Endodermal cell (in vitro differentiated cells): ENCODE results near the gene NOX1. TPM values are rescaled to one million over a fixed set of nuclear protein-coding genes. Genes with fewer than 3 reads are reported as not detected.

Experiments used
- DNase-seq: peaks from one replicate; pipeline ENCODE4 v3.0.0-alpha.2; 2017
- H3K27ac ChIP-seq: 2 replicates; pipeline ENCODE4 v1.5.1; 2013; ENCODE audit warnings: mild to moderate bottlenecking, low read depth, low read length, moderate library complexity
- H3K27me3 ChIP-seq: 2 replicates; pipeline ENCODE4 v1.6.1; 2013; ENCODE audit warnings: mild to moderate bottlenecking, low read length, moderate library complexity; ENCODE audit not compliant: insufficient read depth, control insufficient read depth, poor library complexity, severe bottlenecking
- H3K36me3 ChIP-seq: 2 replicates; pipeline ENCODE4 v1.7.0; 2013; ENCODE audit warnings: mild to moderate bottlenecking, low read length, moderate library complexity; ENCODE audit not compliant: control insufficient read depth, insufficient read depth
- H3K4me1 ChIP-seq: one replicate; pipeline ENCODE4 v1.7.0; 2013; ENCODE audit warnings: low read length; ENCODE audit not compliant: control insufficient read depth, insufficient read depth
- H3K4me3 ChIP-seq: 2 replicates; pipeline ENCODE4 v1.5.1; 2013; ENCODE audit warnings: mild to moderate bottlenecking, low read length, moderate library complexity
- H3K9ac ChIP-seq: 2 replicates; pipeline ENCODE4 v1.6.1; 2013; ENCODE audit warnings: mild to moderate bottlenecking, low read length, moderate library complexity; ENCODE audit not compliant: poor library complexity, severe bottlenecking; ENCODE audit errors: extremely low read depth
- H3K9me3 ChIP-seq: 2 replicates; pipeline ENCODE4 v1.6.1; 2013; ENCODE audit warnings: mild to moderate bottlenecking, low read length, moderate library complexity; ENCODE audit not compliant: control insufficient read depth
- H3K27ac Mint-ChIP-seq: 2 replicates; pipeline ENCODE4 v1.8.0; 2020; ENCODE audit warnings: mixed read lengths
- H3K27me3 Mint-ChIP-seq: 2 replicates; pipeline ENCODE4 v1.8.0; 2021; ENCODE audit warnings: mild to moderate bottlenecking, mixed read lengths; ENCODE audit not compliant: insufficient read depth
- H3K36me3 Mint-ChIP-seq: 2 replicates; pipeline ENCODE4 v1.8.0; 2020; ENCODE audit warnings: low read depth, mixed read lengths
- H3K4me1 Mint-ChIP-seq: 2 replicates; pipeline ENCODE4 v1.8.0; 2020; ENCODE audit warnings: mixed read lengths
- H3K4me3 Mint-ChIP-seq: 2 replicates; pipeline ENCODE4 v1.8.0; 2020; ENCODE audit warnings: mild to moderate bottlenecking, moderate library complexity, mixed read lengths
- H3K9me3 Mint-ChIP-seq: 2 replicates; pipeline ENCODE4 v1.8.0; 2020; ENCODE audit warnings: mild to moderate bottlenecking, mixed read lengths
- CTCF ChIP-seq: fragments of 200-600 bp; sonication (generic); conservative IDR thresholded peaks from 2 replicates; pipeline ENCODE4 v1.5.0; 2021; ENCODE audit warnings: antibody characterized with exemption, mild to moderate bottlenecking
- WGBS, 2 experiments: methylation state at CpG; one replicate each; pipeline versions ENCODE4 v1.1.5 to v1.1.7; 2013; ENCODE audit warnings: missing lambda C conversion rate in 2 of 2, mixed read lengths in 1 of 2; ENCODE audit not compliant: insufficient coverage in 1 of 2, insufficient read length in 1 of 2; 5-methylcytosine and 5-hydroxymethylcytosine counted together
- total RNA-seq, 2 donors: library from RNA; stranded (reverse); fragmentation: NEBNext Ultra II Directional in 1 of 2; extraction: Animal tissue kit (Norgen Biotek cat#: 25700) in 1 of 2; gene quantifications; 2 replicates in 1 of 2; 3 replicates in 1 of 2; pipeline ENCODE4 v1.2.1, GENCODE V29; 2021

NOX1 gene
- total RNA-seq, 2 donors from 2014 or later, result not detected

- TF ChIP-seq CTCF, result no peak
- Histone ChIP-seq H3K9me3 (no peaks in the 10 kb centered on the region), H3K4me1 (no peaks in the 10 kb centered on the region), H3K27ac (no peak overlapping the region), H3K36me3 (no peaks in the 10 kb centered on the region), H3K9ac (no peak overlapping the region), H3K4me3 (no peak overlapping the region), H3K27me3 (no peaks in the 10 kb centered on the region)
- Mint-ChIP-seq H3K4me1 (peaks cover 4% of the 10 kb centered on the region), H3K9me3 (peaks cover 68% of the 10 kb centered on the region), H3K36me3 (peaks cover 5% of the 10 kb centered on the region), H3K27ac (no peak overlapping the region), H3K27me3 (peaks cover under 1% of the 10 kb centered on the region), H3K4me3 (no peak overlapping the region)
- 67% methylated on average over 1 of the region's 1 CpG; no CpG with 5 or more reads in 1 of the 2 experiments for WGBS, 2 experiments
- DNase-seq, result peak; percentile 66
These were observed 69.4 kb downstream of the NOX1 start for GRCh38 chrX:100804780-100805179.

- no peaks in the 10 kb centered on the region for H3K36me3 Mint-ChIP-seq
- H3K27me3 ChIP-seq, result no peaks in the 10 kb centered on the region
- no peak overlapping the region for H3K27ac Mint-ChIP-seq
- H3K4me1 Mint-ChIP-seq, result peaks cover 4% of the 10 kb centered on the region
- no peak overlapping the region for H3K4me3 Mint-ChIP-seq
- H3K4me1 ChIP-seq, result no peaks in the 10 kb centered on the region
- no peak for TF ChIP-seq CTCF
- no peak for DNase-seq
- H3K9me3 ChIP-seq, result no peaks in the 10 kb centered on the region
- H3K36me3 ChIP-seq, result no peaks in the 10 kb centered on the region
- H3K9ac ChIP-seq, result no peak overlapping the region
- H3K9me3 Mint-ChIP-seq, result peaks cover 53% of the 10 kb centered on the region
- H3K4me3 ChIP-seq, result no peak overlapping the region
- H3K27me3 Mint-ChIP-seq, result no peaks in the 10 kb centered on the region
- H3K27ac ChIP-seq, result no peak overlapping the region
- WGBS, 2 experiments, result 89% methylated on average over 3 of the region's 3 CpGs; no CpG with 5 or more reads in 1 of the 2 experiments
These were observed 71.3 kb downstream of the NOX1 start for GRCh38 chrX:100802843-100803242.

- Histone ChIP-seq H3K27ac (no peak overlapping the region), H3K27me3 (no peaks in the 10 kb centered on the region), H3K4me1 (no peaks in the 10 kb centered on the region), H3K4me3 (no peak overlapping the region), H3K9me3 (no peaks in the 10 kb centered on the region), H3K9ac (no peak overlapping the region), H3K36me3 (no peaks in the 10 kb centered on the region)
- WGBS, 2 experiments, result 95 to 100% methylated on average over 1 of the region's 4 CpGs
- no peak overlapping the region for H3K27ac Mint-ChIP-seq
- H3K4me3 Mint-ChIP-seq, result no peak overlapping the region
- TF ChIP-seq CTCF, result no peak
- H3K27me3 Mint-ChIP-seq, result no peaks in the 10 kb centered on the region
- H3K9me3 Mint-ChIP-seq, result peaks cover 42% of the 10 kb centered on the region
- no peak for DNase-seq
- H3K36me3 Mint-ChIP-seq, result no peaks in the 10 kb centered on the region
- no peaks in the 10 kb centered on the region for H3K4me1 Mint-ChIP-seq
These were observed 75.5 kb downstream of the NOX1 start for GRCh38 chrX:100798484-100799214.
